ENCODE results near the gene CDKL1. TPM values are rescaled to one million over a fixed set of nuclear protein-coding genes. Genes with fewer than 3 reads are reported as not detected.
A peak's percentile ranks its signal among the peaks of the same experiment; 100 is the strongest.

The CDKL1 gene
- total RNA-seq, 1 donor from 2014 or later, result 3.4 TPM

DNA sequence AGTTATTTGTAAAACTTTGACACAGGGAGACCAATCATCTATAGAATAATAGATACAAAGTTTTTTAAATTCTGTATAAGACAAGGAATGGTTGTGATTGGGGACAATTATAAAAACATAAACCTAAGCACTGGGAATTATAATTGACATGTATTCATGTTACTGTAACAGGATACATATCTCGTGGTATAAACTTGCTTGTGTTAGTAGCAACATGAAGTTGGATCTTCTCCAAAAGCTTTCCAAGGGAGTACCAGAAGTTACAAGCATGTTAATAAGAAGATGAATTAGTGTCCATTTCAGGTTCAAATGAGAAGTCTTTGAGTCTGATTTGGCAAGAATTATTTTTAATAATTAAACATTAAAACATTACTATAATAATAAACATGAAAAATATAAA, 42.2 kb downstream of the CDKL1 start:
- H3K27me3 Mint-ChIP-seq (ENCODE audit: unreplicated experiment), result peaks cover 2% of the 10 kb centered on the region
- H3K9me3 Mint-ChIP-seq (ENCODE audit: unreplicated experiment), result no peaks in the 10 kb centered on the region
- H3K36me3 Mint-ChIP-seq (ENCODE audit: unreplicated experiment), result no peaks in the 10 kb centered on the region
- TF ChIP-seq, protein P1, sequence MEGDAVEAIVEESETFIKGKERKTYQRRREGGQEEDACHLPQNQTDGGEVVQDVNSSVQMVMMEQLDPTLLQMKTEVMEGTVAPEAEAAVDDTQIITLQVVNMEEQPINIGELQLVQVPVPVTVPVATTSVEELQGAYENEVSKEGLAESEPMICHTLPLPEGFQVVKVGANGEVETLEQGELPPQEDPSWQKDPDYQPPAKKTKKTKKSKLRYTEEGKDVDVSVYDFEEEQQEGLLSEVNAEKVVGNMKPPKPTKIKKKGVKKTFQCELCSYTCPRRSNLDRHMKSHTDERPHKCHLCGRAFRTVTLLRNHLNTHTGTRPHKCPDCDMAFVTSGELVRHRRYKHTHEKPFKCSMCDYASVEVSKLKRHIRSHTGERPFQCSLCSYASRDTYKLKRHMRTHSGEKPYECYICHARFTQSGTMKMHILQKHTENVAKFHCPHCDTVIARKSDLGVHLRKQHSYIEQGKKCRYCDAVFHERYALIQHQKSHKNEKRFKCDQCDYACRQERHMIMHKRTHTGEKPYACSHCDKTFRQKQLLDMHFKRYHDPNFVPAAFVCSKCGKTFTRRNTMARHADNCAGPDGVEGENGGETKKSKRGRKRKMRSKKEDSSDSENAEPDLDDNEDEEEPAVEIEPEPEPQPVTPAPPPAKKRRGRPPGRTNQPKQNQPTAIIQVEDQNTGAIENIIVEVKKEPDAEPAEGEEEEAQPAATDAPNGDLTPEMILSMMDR (IDR thresholded peaks at IDR 0.05; ENCODE audit: partially characterized antibody, unreplicated experiment), result no peak
- H3K27ac Mint-ChIP-seq (ENCODE audit: unreplicated experiment), result no peak overlapping the region
- no peak overlapping the region for H3K4me3 Mint-ChIP-seq (ENCODE audit: unreplicated experiment)
- no peak for DNase-seq
- no peaks in the 10 kb centered on the region for H3K4me1 Mint-ChIP-seq (ENCODE audit: low read depth, unreplicated experiment)

DNA sequence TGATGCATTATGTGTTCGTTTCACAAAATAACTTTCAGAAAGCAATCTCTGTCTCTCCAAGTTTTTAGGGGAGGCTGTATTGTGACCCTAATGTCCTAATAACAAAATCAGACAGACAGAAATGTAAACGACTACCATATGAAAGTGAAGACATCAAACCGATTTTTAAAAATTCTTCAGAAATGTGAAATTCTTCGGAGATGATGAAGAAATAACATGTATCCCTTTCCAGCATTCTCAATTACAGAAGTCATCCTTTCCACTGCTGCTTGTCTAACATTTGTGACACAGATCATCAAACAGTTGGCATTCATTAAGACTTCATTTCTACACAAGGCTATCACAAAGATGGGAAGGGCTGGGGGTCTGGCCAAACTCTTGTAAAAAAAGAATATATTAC, 43.6 kb downstream of the CDKL1 start:
- no peak for DNase-seq
- H3K4me1 Mint-ChIP-seq (ENCODE audit: low read depth, unreplicated experiment), result no peaks in the 10 kb centered on the region

DNA sequence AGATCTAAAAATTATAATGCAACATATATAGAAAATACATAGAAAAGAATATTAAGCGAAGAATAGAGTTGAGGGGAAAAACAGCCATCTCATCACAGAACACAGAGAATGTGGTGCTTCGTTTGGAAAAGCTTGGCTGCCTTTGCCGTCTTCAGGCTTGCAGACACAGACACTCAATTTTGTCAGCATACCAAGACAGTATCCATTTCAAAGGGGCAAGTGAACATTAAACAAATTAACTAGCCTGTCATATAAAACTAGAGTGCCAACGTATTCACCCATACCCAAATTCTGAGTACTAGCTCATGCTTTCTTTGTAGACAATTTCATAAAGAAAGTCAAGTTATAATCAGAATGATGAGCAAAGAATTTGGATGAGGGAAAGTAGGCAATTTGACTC, 44.1 kb downstream of the CDKL1 start:
- Mint-ChIP-seq H3K4me1 (ENCODE audit: low read depth, unreplicated experiment) (peaks cover 1% of the 10 kb centered on the region), H3K9me3 (ENCODE audit: unreplicated experiment) (no peaks in the 10 kb centered on the region), H3K4me3 (ENCODE audit: unreplicated experiment) (no peak overlapping the region), H3K36me3 (ENCODE audit: unreplicated experiment) (no peaks in the 10 kb centered on the region), H3K27ac (ENCODE audit: unreplicated experiment) (no peak overlapping the region), H3K27me3 (ENCODE audit: unreplicated experiment) (peaks cover 2% of the 10 kb centered on the region)
- TF ChIP-seq, protein P1 (IDR thresholded peaks at IDR 0.05; ENCODE audit: partially characterized antibody, unreplicated experiment), result no peak
- DNase-seq, result no peak

More for the DNA sequence above, 43.6 kb downstream of the CDKL1 start:
- TF ChIP-seq, protein P1 (IDR thresholded peaks at IDR 0.05; ENCODE audit: partially characterized antibody, unreplicated experiment), result no peak
- H3K4me3 Mint-ChIP-seq (ENCODE audit: unreplicated experiment), result no peak overlapping the region
- peaks cover 2% of the 10 kb centered on the region for H3K27me3 Mint-ChIP-seq (ENCODE audit: unreplicated experiment)
- H3K36me3 Mint-ChIP-seq (ENCODE audit: unreplicated experiment), result no peaks in the 10 kb centered on the region
- no peak overlapping the region for H3K27ac Mint-ChIP-seq (ENCODE audit: unreplicated experiment)
- H3K9me3 Mint-ChIP-seq (ENCODE audit: unreplicated experiment), result no peaks in the 10 kb centered on the region

DNA sequence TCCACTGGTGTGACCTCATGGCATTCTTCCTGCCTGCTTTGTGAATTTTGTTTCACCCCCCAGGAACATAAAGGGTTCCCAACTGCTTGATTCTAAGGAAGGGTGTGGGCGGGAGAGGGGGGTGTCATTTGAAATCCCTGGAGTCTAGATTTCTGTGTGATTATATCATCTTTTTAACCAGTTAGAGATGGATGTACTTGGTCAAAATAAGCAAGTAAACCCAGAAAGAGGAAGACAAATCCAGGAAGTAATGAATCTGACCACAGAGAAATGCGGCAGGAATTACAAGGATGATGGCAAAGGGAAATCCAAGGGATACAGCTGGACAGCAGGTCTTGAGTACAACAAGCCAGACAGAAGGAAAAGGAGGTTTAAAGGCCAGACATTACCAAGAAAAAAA, 45.7 kb downstream of the CDKL1 start:
- Mint-ChIP-seq H3K9me3 (ENCODE audit: unreplicated experiment) (no peaks in the 10 kb centered on the region), H3K4me3 (ENCODE audit: unreplicated experiment) (no peak overlapping the region), H3K27me3 (ENCODE audit: unreplicated experiment) (no peaks in the 10 kb centered on the region), H3K4me1 (ENCODE audit: low read depth, unreplicated experiment) (peaks cover 7% of the 10 kb centered on the region), H3K27ac (ENCODE audit: unreplicated experiment) (peak overlapping the region; percentile 21), H3K36me3 (ENCODE audit: unreplicated experiment) (no peaks in the 10 kb centered on the region)
- TF ChIP-seq, protein P1 (IDR thresholded peaks at IDR 0.05; ENCODE audit: partially characterized antibody, unreplicated experiment), result no peak
- DNase-seq, result no peak

DNA sequence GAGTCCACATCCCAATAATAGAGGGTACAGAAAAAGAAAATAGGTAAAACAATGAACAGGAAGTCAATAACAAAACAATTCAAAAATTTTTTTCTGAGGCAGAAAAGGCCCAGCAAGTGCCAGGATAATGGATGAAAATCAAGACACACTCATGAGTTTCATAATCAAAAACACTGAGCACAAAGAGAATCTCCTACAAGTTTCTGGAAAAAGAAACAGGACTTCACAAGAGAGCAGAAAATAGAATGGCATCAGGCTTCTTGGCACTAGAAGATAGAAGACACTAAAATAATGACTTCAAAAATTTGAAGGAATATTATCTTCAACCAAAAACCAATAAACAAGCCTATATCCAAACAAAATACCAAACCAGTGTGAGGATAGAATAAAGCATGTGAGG, 47.7 kb downstream of the CDKL1 start:
- no peak overlapping the region for H3K27ac Mint-ChIP-seq (ENCODE audit: unreplicated experiment)
- peaks cover 2% of the 10 kb centered on the region for H3K9me3 Mint-ChIP-seq (ENCODE audit: unreplicated experiment)
- no peak overlapping the region for H3K4me3 Mint-ChIP-seq (ENCODE audit: unreplicated experiment)
- TF ChIP-seq, protein P1 (IDR thresholded peaks at IDR 0.05; ENCODE audit: partially characterized antibody, unreplicated experiment), result no peak
- H3K27me3 Mint-ChIP-seq (ENCODE audit: unreplicated experiment), result peaks cover 1% of the 10 kb centered on the region
- no peak for DNase-seq
- H3K36me3 Mint-ChIP-seq (ENCODE audit: unreplicated experiment), result no peaks in the 10 kb centered on the region
- H3K4me1 Mint-ChIP-seq (ENCODE audit: low read depth, unreplicated experiment), result peaks cover 14% of the 10 kb centered on the region

Measured in glutamatergic neuron (in vitro differentiated cells).